Measurements from ENCODE around the gene SMYD3. TPM values are rescaled to one million over a fixed set of nuclear protein-coding genes. Genes with fewer than 3 reads are reported as not detected.

Gene SMYD3
- total and polyA plus RNA-seq, 9 of the 15 experiments (the other 6 are each of a cell fraction or from before 2014, with no cell fraction given): 128 to 440 (median 197) TPM

DNA sequence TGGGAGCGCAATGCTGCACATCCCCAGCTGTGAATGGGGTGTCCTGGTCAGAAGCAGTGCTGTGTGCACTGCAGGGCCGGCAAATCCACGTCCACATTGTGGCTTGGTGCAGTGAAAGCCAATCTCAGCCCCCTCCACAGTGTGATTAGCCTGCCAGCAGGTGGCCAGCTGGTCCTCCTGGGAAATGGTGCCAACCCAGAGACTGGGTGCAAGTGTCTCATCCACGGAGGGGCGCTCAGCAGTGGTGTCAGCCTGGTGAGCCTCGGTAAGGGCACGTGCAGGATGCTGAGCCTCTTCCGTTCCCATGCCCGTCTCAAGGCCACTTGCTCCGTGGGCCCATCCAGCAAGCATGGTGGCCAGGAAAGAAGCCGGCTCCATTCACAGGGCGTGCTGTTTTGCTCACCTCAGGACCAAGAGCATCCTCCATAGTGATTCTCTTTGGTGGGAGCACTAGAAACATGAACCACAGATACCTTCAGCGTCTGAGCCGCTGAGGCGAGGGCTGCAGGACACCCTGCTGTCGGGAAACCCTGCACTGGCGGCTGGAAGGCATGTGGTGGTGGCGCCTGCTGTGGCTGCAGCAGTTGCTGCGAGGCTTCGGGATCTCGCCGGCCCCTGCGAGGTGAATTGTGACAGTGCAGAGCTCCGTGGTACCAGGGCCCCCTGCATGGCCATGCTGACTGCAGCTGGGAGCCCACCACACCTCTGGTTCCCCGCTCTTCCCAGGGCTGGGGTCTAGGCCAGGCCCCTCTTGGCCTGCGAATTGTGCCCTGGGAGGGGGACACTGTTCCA is 2.0 kb upstream of the SMYD3 start:
- intact Hi-C loops (cut with micrococcal nuclease) (no loop called here), in situ Hi-C loops (cut with MboI) (no loop called here)
- no peak for FAIRE-seq
- Histone ChIP-seq H3K4me1 (replicated peaks in 1 of 2; ENCODE audit: control insufficient read depth in 2 of 2, insufficient read depth in 2 of 2, low read length in 2 of 2) (peaks cover 9 to 35% of the 10 kb centered on the region in 2 experiments; a peak in 4 of 5 replicates), H4K20me1 (replicated peaks; ENCODE audit: control insufficient read depth, insufficient read depth, low read length) (no peaks in the 10 kb centered on the region), H3K36me3 (ENCODE audit: control insufficient read depth, insufficient read depth, low read length) (peaks cover 5% of the 10 kb centered on the region; the same call in 1 of the 3 replicates), H3K79me2 (ENCODE audit: control insufficient read depth, insufficient read depth, low read length) (peaks cover 10% of the 10 kb centered on the region), H3K4me2 (ENCODE audit: insufficient read depth, low read length) (no peak overlapping the region), H3K9ac (ENCODE audit: insufficient read depth in 1 of 2, low read depth in 2 of 2, low read length in 2 of 2) (peak overlapping the region in 1 of 2 experiments; percentile 15; a peak in 1 of 4 replicates), H2AFZ (ENCODE audit: low read depth, low read length) (no peak overlapping the region), H3K9me3 (replicated peaks; ENCODE audit: control insufficient read depth, insufficient read depth, low read depth, low read length) (peaks cover 4% of the 10 kb centered on the region; the same call in 1 of the 2 replicates), H3K4me3 (no peak overlapping the region), H3K9me1 (ENCODE audit: control insufficient read depth, insufficient read depth, low read length) (no peaks in the 10 kb centered on the region), H3K27ac (ENCODE audit: extremely low read depth, low read depth, low read length) (no peak overlapping the region), H3K27me3 (ENCODE audit: control insufficient read depth in 2 of 2, insufficient read depth in 2 of 2, low read length in 2 of 2) (no peaks in the 10 kb centered on the region)
- no peak for ATAC-seq
- no peak for DNase-seq (ENCODE audit: extremely low read depth in 1 of 4, low spot score in 3 of 4)
- no TSS peak for BruUV-seq (replicated peaks)
- CTCF ChIA-PET (ENCODE audit: low intra/inter-chr PET ratio): no interaction called here
- TF ChIP-seq TFAP4 (CRISPR knock-in tag; IDR thresholded peaks at IDR 0.05; ENCODE audit: borderline replicate concordance) (0 out of 2 replicates have a peak, but pooled peaks have one; percentile 34), NFRKB (IDR thresholded peaks at IDR 0.05; ENCODE audit: low read depth) (no peak), HLTF (IDR thresholded peaks at IDR 0.05) (no peak), SETDB1 (IDR thresholded peaks at IDR 0.05; ENCODE audit: low read length) (no peak)
- 63% methylated on average over 25 of the region's 26 CpGs for WGBS (ENCODE audit: insufficient coverage, low coverage, missing lambda C conversion rate)
- POLR2A ChIA-PET: interaction anchor here (0.9 to 1.0 kb wide), 2 partner anchors 9 to 20 kb away, joined by 3 to 4 read pairs; no protein-coding TSS in a partner anchor

All from K562 (cell line).